ENCODE measurements around the gene FAS. TPM values are rescaled to one million over a fixed set of nuclear protein-coding genes. Genes with fewer than 3 reads are reported as not detected.

FAS gene
- total RNA-seq, 3 donors from 2014 or later, result 31.8 to 51.0 (median 50.8) TPM

GRCh38 chr10:88954458-88955083 lies 36.0 kb upstream of the FAS start:
- no peak for TF ChIP-seq CTCF (IDR thresholded peaks at IDR 0.05)
- ATAC-seq, result no peak

GRCh38 chr10:88957381-88957780 lies 33.2 kb upstream of the FAS start:
- DNase-seq (no peak), ATAC-seq (no peak)
- intact Hi-C loops (cut with DNase I, micrococcal nuclease), result no loop called here
- TF ChIP-seq CTCF (IDR thresholded peaks at IDR 0.05), result no peak
- Histone ChIP-seq H3K36me3 (ENCODE audit: low read depth) (no peaks in the 10 kb centered on the region), H3K4me1 (ENCODE audit: low read depth) (no peaks in the 10 kb centered on the region), H3K9me3 (no peaks in the 10 kb centered on the region), H3K4me3 (no peak overlapping the region)

More at GRCh38 chr10:88954458-88955083, 36.0 kb upstream of the FAS start:
- Histone ChIP-seq H3K36me3 (ENCODE audit: low read depth) (no peaks in the 10 kb centered on the region), H3K4me1 (ENCODE audit: low read depth) (no peaks in the 10 kb centered on the region), H3K4me3 (no peak overlapping the region), H3K9me3 (no peaks in the 10 kb centered on the region)
- no peak for DNase-seq
- intact Hi-C loops (cut with DNase I, micrococcal nuclease), result no loop called here

- no peaks in the 10 kb centered on the region for H3K36me3 ChIP-seq (ENCODE audit: low read depth)
Observed at GRCh38 chr10:88958721-88959120, 31.9 kb upstream of the FAS start.

GRCh38 chr10:88960802-88961201 lies 29.8 kb upstream of the FAS start:
- no peaks in the 10 kb centered on the region for H3K9me3 ChIP-seq
- intact Hi-C loops (cut with DNase I, micrococcal nuclease), result no loop called here
- no peak for DNase-seq
- peaks cover 9% of the 10 kb centered on the region for H3K4me1 ChIP-seq (ENCODE audit: low read depth)
- no peaks in the 10 kb centered on the region for H3K36me3 ChIP-seq (ENCODE audit: low read depth)
- no peak overlapping the region for H3K4me3 ChIP-seq
- no peak for ATAC-seq
- TF ChIP-seq CTCF (IDR thresholded peaks at IDR 0.05), result no peak

More at GRCh38 chr10:88958721-88959120, 31.9 kb upstream of the FAS start:
- ATAC-seq (no peak), DNase-seq (no peak)
- intact Hi-C loops (cut with DNase I, micrococcal nuclease), result no loop called here
- H3K4me3 ChIP-seq, result no peak overlapping the region
- no peak for TF ChIP-seq CTCF (IDR thresholded peaks at IDR 0.05)
- H3K9me3 ChIP-seq, result no peaks in the 10 kb centered on the region
- H3K4me1 ChIP-seq (ENCODE audit: low read depth), result no peaks in the 10 kb centered on the region

- intact Hi-C loops (cut with DNase I, micrococcal nuclease), result no loop called here
- DNase-seq, result no peak
- no peak for ATAC-seq
Observed at GRCh38 chr10:88961266-88961665, 29.3 kb upstream of the FAS start.

More at GRCh38 chr10:88961266-88961665, 29.3 kb upstream of the FAS start:
- TF ChIP-seq CTCF (IDR thresholded peaks at IDR 0.05), result no peak
- Histone ChIP-seq H3K36me3 (ENCODE audit: low read depth) (no peaks in the 10 kb centered on the region), H3K9me3 (no peaks in the 10 kb centered on the region), H3K4me1 (ENCODE audit: low read depth) (peaks cover 9% of the 10 kb centered on the region), H3K4me3 (no peak overlapping the region)
